GM21737 (cell line): ENCODE measurements around the gene SH2B3.

Source experiments
- ATAC-seq: cut with Tn5 transposase; IDR thresholded peaks from one replicate; pipeline ENCODE4 v1.9.1; 2021; ENCODE audit warnings: mild to moderate bottlenecking, moderate library complexity; ENCODE audit not compliant: unreplicated experiment

SH2B3 gene

DNA sequence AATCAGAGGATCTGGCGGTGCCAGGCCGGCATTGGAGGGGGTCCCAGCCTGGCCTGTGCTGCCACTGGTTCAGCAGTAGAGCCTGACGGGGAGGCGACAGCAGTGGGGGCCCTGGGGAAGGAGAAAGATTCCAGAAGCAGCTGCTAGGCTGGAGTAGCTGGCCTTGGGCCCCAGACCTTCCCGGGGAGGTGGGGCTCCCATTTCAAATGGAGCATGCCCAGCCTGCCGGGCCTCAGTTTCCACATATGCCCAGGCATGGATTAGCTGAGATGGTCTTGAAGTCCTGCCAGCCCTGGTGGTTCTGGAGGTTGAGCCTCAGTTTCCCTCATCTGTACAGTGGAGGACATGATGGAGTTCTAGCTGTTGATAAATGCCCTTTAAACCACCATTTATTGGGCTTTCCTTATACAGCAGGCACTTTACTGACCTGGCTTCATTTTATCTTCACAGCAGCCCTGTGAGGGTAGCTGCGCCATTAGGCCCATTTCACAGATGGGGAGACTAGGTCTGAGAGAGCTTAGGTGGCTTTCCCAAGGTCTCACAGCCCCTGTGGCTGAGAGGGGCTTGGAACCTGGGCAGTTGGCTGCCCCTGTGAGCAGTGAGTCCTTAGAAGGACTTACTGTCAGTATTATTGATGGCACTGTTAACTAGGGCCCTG lies 21.8 kb downstream of the SH2B3 start:
- ATAC-seq = no peak

DNA sequence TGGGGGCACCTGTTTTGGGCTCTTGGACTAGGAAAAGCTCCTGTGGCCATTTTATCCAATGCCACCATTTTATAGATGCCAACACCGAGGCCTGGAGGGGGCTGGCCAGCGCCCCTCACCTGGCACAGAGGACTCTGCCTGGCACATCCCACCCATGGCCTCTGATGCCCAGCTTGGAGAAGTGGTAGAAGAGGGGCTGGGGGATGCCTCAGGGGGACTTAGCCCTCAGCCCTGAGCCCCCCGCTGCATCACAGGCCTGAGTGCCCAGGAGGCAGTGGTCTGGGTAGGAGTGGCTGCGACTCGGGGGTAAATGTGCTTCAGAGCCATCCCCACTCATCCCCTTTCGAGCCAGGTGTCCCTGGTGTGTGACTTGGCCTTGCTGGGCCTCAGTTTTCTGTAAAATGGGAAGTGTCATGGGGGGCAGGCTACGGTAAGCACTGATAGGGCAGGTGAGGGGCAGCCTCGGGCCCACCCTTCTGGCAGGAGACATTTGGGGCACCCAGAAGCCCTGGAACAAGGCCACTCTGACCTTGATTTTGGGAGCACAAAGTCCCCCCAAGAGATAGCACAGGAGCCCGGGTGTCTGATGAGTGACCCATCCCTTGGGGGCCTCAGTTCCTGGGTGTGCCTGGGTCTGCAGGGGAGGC lies 22.5 kb downstream of the SH2B3 start:
- ATAC-seq = no peak

DNA sequence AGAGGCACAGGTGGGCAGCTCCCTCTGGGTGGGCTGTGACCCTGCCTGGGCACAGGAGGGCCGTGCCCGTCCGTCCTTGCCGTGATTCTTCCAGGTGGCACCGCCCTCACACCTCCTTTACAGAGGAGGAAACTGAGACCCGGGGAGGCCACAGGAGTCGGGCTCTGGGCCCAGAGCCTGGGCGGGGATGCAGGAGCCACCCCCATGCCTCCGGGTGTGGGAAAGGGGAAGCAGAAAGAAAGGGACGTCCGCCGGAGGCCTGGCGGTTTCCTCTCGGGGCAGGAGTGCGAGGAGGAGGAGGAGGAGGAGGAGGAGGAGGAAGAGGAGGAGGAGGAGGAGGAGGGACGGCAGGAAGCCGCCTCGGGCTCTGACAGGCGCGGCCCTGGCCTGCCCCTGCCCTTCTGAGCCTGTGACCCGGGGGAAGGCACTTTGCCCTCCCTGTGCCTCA lies 23.0 kb downstream of the SH2B3 start:
- ATAC-seq = no peak

DNA sequence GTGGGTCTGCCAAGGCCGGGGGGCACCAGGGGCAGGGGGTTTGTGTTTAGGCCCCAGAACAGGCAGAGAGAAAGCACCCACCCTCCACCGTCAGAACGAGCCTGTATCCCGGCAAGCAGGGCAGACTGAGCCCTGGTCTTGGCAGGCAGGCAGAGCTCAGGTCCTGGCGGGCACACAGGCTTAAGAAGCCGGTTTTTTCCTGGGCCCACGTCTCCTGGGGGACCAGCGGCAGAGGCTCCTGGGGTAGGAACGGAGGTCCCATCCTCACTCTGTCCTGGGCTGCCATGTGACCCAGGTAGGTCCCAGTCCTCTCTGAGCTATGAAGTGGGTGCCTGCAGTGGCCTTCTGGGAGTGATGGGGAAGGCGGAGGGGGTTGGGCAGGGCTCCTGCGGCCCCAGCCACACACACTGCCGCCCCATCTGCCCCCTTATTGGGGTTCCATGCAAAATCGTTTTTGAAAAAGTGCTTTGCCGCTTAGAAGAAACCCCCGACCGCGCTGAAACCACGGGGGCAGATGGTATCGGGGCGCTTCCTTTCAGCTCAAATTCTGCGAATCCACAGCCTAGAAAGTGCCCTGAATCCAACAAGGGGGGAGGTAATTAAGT lies 24.2 kb downstream of the SH2B3 start:
- ATAC-seq = no peak

DNA sequence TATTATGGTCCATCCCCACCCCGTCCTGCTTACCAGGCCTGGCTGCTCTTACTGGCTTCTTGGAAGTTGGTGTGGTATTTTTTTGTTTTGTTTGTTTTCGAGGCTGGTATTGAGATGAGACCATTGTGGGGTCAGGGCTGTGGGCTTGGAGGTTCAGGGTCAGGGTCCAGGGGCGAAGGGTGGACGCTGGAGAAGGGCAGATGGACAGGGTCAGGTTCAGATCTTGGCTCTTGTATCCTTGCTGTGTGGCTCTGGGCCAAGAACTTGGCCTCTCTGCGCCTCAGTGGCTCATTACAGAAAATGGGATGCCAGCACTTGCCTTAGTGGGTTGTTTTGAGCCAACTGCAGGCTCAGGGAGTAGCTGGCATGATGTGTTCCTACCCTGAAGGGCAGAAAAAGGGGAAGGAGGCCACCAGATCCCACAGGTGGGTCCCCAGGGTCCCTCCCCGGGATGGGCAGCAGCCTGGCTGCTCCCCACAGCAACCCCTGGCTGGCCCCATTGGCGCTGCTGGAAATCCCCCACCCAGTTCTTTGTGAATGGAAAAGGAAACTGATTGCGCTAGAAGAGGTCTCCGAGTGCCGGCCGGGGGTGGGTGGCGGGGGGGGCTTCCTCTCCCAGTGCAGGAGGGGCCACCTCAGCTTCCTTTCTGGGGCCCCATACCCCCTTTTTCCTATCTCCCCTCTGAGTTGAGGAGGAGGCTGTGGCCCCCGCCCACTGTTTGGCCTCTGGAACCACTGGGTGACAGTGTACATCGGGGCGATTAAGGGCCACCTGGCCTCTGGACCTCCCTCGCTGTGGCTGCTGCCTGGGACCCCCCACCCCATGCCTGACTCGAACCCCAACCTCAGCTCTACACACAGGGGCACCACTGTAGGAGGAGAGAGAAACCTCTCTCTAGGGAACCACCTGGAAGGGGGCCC lies 25.0 kb downstream of the SH2B3 start:
- ATAC-seq = no peak

DNA sequence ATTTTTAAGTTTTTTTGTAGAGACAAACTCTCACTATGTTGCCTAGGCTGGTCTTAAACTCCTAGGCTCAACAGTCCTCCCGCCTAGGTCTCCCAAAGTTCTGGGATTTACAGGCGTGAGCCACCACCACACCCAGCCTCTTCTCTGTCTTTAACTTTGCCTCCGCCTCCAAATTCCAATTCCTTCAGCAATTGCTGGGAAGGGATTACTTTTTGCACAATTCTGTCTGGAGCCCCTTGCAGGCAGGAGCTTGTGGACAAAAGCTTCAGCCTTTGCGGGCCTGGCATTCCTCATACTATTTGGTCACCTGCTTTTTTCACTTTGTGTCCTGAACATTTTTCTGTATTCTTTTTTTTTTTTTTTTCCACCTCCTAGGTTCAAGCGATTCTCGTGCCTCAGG lies 26.0 kb downstream of the SH2B3 start:
- ATAC-seq = no peak

DNA sequence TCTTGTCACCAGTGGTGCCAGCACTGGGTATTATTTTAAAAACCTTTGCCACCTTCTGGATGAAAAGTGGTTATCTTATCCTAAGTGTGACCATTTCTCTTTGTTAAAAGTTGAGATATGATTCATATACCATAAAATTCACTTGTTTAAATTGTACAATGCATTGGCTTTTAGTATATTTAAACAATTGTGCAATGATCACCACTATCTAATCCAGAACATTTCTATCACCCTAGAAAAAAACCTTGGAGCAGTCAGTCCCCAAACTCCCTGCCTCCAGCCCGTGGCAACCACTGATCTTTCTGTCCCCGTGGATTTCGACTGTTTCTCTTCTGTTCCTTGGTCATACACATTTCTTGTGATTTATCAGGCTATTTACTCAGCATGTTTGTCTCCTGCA lies 28.3 kb downstream of the SH2B3 start:
- no peak for ATAC-seq

DNA sequence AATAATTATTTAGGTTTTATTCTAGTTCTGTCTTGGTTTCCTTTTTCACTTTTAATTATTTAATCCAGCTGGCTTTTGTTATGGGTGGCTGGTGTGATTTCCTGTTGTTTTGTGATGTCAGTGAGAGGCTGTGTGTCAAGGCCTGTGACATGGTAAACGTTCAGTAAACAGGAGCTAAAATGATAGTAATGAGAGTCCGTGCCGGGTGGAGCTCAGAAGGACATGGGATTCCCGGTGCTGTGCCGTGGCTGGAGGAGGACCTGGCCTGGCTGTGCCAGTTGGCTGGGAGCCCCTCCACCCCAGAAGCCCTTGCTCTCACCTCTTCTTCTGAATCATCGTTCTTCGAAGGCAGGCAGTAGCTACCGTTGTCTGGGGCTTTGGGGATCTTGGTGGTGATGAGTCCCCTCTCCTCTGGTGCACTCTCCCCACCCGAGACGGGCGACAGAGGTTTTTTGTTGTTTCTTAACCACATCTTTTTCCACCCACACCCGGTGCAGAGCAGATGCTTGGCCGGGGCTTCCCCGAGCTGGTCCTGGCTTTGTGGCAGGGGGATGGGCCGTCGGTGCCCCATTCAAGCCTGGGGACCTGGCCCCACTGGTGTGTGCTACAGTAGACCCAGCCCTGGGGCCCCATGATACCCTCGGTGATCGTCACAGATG lies 29.1 kb downstream of the SH2B3 start:
- ATAC-seq = peak; percentile 57

DNA sequence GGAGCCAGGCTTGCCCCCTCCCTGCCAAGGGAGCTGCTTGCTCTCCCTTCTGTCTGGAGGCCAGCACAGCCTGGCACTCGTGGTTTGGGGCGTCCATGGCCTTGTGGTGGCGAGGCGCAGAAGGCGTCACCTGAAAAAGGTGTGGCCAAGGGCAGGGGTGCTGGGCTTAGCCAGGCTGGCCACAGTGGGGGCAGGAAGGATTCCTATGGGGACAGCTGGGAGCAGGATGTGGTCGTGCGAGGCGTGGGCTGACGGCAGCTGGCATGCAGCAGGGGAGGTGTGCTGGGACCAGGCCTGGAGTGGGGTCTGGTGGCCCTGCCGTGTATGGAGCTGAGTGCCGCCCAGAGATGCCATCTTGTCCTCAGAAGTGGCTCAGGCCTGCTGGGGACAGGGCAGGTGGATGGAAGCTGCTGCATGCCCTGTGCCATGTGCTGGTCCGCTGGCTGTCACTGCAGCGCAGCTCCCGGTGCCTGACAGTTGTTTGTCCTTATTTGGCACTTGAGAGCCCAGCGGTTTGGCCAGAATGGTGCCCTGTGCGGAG lies 30.0 kb downstream of the SH2B3 start:
- no peak for ATAC-seq

DNA sequence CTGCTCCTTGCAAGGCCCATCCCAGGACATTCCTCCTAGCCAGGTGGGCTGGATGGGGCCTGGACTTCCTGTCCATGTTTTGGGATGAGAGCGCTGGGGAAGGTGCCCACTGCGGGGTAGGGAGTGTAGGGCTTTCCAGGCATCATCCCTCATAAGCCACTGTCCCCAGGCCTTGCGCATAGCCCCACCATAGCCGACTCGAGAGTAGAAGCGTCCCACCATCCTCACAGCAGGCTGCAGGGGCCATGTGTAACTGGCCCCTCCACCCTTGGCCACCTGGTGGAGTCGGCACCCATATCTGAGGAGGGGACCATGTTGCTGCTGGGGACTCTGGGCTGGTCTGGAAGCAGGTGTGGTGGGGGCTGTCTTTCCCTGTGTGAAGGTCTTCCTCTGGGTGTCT lies 30.5 kb downstream of the SH2B3 start:
- ATAC-seq = no peak

DNA sequence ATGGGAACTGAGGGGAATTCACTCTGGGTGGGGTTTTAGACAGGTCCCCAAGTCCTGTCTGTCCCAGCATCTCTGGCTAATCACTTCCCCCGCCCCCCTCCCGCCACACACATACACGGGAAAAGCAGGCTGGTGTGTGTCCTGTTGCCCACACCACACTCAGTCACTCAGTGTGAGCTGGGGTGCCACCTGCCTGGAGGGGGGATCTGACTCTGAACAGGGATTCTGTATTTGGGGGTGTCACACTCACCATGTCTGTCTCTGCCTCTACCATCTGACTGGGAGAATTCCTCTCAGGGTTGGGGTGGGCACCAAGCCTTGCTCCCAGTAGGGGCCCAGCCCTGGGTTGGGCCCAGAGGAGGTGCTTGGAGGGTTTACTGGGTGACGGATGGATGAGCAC lies 31.1 kb downstream of the SH2B3 start:
- ATAC-seq = no peak

DNA sequence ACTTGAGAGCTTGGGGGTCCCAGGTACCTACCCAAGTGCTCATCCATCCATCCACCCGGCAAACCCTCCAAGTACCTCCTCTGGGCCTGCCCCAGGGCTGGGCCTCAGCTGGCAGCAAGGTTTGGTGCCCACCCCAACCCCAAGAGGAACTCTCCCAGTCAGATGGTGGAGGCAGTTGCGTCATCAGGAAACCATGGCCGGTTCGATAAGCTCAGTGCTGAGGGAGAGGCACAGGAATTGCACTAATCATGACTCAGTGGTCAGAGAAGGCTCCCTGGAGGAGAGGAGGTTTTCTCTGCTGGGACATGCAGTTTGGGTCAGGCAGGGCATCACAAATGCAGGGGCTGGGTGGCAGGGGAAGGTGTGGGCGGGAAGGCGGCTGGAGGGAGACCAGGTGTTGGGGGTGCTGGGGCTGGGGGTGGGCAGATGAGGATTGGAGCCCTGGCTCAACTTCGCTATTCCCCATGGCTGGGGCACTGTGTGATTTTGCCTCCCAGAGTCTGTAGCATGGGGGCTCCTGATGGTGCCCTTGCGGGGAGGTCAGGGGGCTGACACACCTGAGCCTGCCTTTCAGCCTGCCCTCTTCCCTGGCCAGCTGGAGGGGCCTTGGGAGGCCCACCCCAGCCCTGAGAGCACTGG lies 32.2 kb downstream of the SH2B3 start:
- ATAC-seq = no peak

DNA sequence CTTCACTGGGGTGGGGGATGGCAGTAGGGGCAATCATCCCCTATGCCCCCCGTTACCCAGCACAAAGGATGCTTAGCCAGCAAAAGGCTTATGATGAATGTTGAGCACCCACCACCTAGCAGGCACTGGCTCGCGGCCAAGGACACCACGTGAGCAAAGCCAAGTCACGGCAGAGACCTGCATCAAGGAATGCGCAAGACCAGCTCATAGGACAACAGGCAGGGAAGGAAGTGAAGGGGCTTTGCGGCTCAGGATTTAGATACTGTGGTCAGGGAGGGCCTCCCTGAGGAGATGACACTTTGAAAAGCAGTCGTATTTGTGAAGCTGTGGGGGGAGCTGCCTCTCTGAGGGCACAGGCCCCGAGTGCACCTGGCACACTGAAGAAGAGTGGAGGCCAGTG lies 32.8 kb downstream of the SH2B3 start:
- no peak for ATAC-seq

DNA sequence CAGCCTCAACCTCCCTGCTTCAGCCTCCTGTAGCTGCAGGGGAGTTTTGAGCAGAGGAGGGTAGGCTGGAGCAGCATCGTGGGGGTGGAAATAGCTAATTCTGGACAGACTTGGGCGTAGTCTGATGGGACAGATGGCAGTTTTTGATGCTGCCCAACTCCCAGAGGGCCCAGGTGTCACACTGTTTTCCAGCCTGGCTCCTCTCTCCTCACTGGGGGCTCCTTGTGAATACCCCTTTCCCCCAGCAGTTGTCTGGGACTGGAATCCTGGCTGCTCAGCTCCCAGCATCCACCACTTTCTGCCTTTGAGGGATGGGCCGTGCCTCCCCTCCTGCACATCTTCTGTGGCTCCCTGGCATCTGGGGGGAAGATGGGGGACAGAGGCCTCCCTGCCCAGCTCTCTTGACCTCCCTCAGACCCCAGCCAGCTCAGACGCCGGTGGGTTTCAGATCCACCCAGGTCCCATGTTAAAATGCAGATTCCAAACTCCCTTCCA lies 34.0 kb downstream of the SH2B3 start:
- no peak for ATAC-seq

DNA sequence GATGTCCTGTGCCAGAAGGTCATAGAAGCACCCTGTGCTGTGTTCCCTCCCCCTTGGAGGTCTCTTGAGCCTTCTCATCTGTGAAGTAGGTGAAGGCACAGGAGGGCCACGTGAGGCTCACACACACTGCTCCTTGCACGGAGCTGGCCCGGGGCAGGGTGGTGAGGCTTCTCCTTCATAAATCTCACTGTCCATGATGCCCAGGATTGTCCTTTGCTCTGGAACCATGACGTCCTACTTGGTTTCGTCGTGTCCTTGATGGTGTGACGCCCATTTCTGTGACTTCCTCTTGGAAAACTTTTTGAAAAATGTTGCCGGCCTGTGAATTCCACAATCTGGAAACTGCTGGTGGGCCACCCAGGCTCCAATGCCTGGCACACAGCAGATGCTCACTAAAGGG lies 34.4 kb downstream of the SH2B3 start:
- no peak for ATAC-seq

DNA sequence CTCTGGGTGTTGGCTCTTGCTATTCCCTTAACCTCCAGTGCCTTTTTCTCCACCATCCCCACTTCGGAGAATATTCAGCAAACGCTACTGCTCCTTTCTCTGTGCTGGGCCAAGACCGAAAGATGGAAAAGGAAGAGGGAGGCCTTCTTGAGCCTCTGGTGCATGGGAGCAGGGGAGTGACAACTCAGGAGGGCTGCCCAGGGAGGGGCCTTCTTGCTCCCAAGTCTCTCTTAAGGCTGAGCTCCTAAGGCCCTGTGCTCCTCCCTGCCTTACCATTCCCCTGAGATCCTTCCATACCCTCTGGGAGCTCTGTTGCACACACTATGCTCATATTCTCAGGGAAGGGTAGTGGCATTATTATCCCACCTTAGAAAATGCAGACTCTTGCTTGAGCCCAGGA lies 34.9 kb downstream of the SH2B3 start:
- ATAC-seq = no peak

DNA sequence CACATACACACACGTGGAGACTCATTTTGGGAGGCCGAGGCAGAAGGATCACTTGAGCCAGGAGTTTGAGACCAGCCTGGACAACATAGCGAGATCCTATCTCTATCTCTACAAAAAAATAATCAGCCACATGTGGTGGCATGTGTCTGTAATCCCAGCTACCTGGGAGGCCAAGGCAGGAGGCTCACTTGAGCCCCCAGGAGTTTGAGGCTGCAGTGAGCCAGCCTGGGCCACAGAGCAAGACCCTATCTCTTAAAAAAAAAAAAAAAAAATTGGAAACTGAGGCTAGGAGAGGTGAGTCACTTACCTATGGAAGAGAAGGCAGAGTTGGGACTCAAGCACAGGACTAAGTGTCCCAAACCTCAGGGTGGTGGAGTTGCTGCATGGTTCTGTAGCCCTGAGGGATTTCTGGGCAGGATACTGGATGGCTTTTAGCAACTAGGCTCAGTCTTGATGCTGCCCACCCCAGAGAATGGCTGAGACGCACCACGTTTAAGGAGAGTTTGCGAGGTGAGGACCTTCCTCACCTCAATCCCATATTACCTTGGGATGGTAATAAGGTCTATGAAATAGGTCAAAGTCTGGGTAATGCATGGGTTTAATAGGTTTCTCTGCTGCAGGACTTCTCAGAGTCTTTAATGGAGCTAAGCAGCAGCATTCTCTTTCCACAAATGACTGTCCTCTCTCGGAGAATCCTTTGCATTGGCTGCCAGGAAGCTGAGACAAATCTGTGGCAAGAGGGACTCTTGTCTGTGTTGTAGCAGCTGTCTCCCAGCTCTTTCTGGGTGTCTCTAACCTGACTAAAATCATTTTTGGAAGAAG lies 35.6 kb downstream of the SH2B3 start:
- ATAC-seq = no peak

DNA sequence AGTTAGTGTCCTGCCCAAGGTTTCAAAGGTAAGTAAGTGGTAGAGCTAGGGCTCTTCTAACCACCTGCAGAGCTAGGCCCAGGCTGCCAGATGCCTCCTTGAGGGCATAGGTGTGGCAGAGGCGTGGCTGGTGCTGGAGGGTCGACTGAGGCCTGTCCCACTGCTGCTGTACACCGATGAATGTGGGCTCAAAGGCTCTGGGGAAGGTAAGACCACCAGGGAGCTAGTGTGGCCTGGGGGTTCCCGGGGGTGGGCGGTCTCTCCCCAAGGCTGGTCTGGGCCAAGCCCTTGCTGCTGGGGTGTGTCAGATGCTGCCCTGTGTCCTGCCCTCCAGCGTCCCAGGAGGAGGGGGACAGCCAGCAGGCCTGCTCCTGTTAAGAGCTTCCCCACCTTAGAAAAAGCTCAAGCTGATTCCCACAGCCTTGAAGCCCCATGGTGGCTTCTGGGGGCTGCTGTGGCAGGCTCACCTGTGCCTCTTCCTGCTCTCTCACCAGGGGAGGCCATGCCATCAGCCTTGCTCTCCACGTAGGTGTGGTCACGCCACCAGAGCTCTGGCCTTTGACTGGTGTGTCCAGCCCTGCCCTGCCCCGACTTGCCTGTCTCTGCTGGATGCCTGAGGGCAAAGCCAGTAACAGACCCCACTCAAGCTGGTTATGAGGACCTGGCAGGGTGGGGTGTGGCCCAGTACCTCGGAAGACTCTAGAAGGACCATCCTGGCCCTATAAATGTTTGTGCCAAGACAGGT lies 36.8 kb downstream of the SH2B3 start:
- no peak for ATAC-seq
